ENCODE data around the gene C4A.
A peak's percentile ranks its signal among the peaks of the same experiment; 100 is the strongest.

C4A gene

GRCh38 chr6:31949926-31950548, 31.8 kb upstream of the C4A start:
- peaks cover 36% of the 10 kb centered on the region for H3K36me3 ChIP-seq (ENCODE audit: low read depth)
- no peak overlapping the region for H3K27ac ChIP-seq (ENCODE audit: poor library complexity, severe bottlenecking)
- no peak for DNase-seq (ENCODE audit: low spot score)
- H3K9me3 ChIP-seq (ENCODE audit: severe bottlenecking): no peaks in the 10 kb centered on the region
- H3K4me1 ChIP-seq (ENCODE audit: insufficient read depth, poor library complexity, severe bottlenecking): peaks cover 10% of the 10 kb centered on the region
- H3K4me3 ChIP-seq (ENCODE audit: severe bottlenecking): no peak overlapping the region
- TF ChIP-seq CTCF (IDR thresholded peaks at IDR 0.05; ENCODE audit: poor library complexity, severe bottlenecking): no peak
- H3K27me3 ChIP-seq (ENCODE audit: insufficient read depth, poor library complexity, severe bottlenecking): no peaks in the 10 kb centered on the region
- ATAC-seq (ENCODE audit: low read depth): no peak

- TF ChIP-seq CTCF (IDR thresholded peaks at IDR 0.05; ENCODE audit: poor library complexity, severe bottlenecking): peak; percentile 80
- Histone ChIP-seq H3K4me1 (ENCODE audit: insufficient read depth, poor library complexity, severe bottlenecking) (no peaks in the 10 kb centered on the region), H3K9me3 (ENCODE audit: severe bottlenecking) (no peaks in the 10 kb centered on the region), H3K27me3 (ENCODE audit: insufficient read depth, poor library complexity, severe bottlenecking) (no peaks in the 10 kb centered on the region), H3K4me3 (ENCODE audit: severe bottlenecking) (no peak overlapping the region), H3K36me3 (ENCODE audit: low read depth) (peaks cover 57% of the 10 kb centered on the region), H3K27ac (ENCODE audit: poor library complexity, severe bottlenecking) (no peak overlapping the region)
- DNase-seq (ENCODE audit: low spot score) (no peak), ATAC-seq (ENCODE audit: low read depth) (peak; percentile 60)
These were observed 29.6 kb upstream of the C4A start for GRCh38 chr6:31952140-31952805.

- no peak for DNase-seq (ENCODE audit: low spot score)
- Histone ChIP-seq H3K9me3 (ENCODE audit: severe bottlenecking) (no peaks in the 10 kb centered on the region), H3K4me1 (ENCODE audit: insufficient read depth, poor library complexity, severe bottlenecking) (no peaks in the 10 kb centered on the region), H3K27me3 (ENCODE audit: insufficient read depth, poor library complexity, severe bottlenecking) (no peaks in the 10 kb centered on the region), H3K36me3 (ENCODE audit: low read depth) (peaks cover 63% of the 10 kb centered on the region), H3K27ac (ENCODE audit: poor library complexity, severe bottlenecking) (no peak overlapping the region), H3K4me3 (ENCODE audit: severe bottlenecking) (no peak overlapping the region)
- ATAC-seq (ENCODE audit: low read depth): no peak
- TF ChIP-seq CTCF (IDR thresholded peaks at IDR 0.05; ENCODE audit: poor library complexity, severe bottlenecking): no peak
These were observed 29.0 kb upstream of the C4A start for GRCh38 chr6:31952890-31953289.

GRCh38 chr6:31954511-31954910, 27.3 kb upstream of the C4A start:
- ATAC-seq (ENCODE audit: low read depth) (no peak), DNase-seq (ENCODE audit: low spot score) (no peak)
- H3K4me3 ChIP-seq (ENCODE audit: severe bottlenecking): no peak overlapping the region
- no peaks in the 10 kb centered on the region for H3K4me1 ChIP-seq (ENCODE audit: insufficient read depth, poor library complexity, severe bottlenecking)
- no peaks in the 10 kb centered on the region for H3K9me3 ChIP-seq (ENCODE audit: severe bottlenecking)
- H3K27ac ChIP-seq (ENCODE audit: poor library complexity, severe bottlenecking): no peak overlapping the region
- H3K27me3 ChIP-seq (ENCODE audit: insufficient read depth, poor library complexity, severe bottlenecking): no peaks in the 10 kb centered on the region
- peaks cover 65% of the 10 kb centered on the region for H3K36me3 ChIP-seq (ENCODE audit: low read depth)
- TF ChIP-seq CTCF (IDR thresholded peaks at IDR 0.05; ENCODE audit: poor library complexity, severe bottlenecking): no peak

- no peaks in the 10 kb centered on the region for H3K9me3 ChIP-seq (ENCODE audit: severe bottlenecking)
- ATAC-seq (ENCODE audit: low read depth) (no peak), DNase-seq (ENCODE audit: low spot score) (no peak)
- no peak overlapping the region for H3K4me3 ChIP-seq (ENCODE audit: severe bottlenecking)
- no peak for TF ChIP-seq CTCF (IDR thresholded peaks at IDR 0.05; ENCODE audit: poor library complexity, severe bottlenecking)
- H3K27ac ChIP-seq (ENCODE audit: poor library complexity, severe bottlenecking): no peak overlapping the region
- no peaks in the 10 kb centered on the region for H3K4me1 ChIP-seq (ENCODE audit: insufficient read depth, poor library complexity, severe bottlenecking)
- no peaks in the 10 kb centered on the region for H3K27me3 ChIP-seq (ENCODE audit: insufficient read depth, poor library complexity, severe bottlenecking)
- H3K36me3 ChIP-seq (ENCODE audit: low read depth): peaks cover 80% of the 10 kb centered on the region
These were observed 25.1 kb upstream of the C4A start for GRCh38 chr6:31956796-31957195.
